K562 (cell line): ENCODE results near the gene ATP2A2. TPM values are rescaled to one million over a fixed set of nuclear protein-coding genes. Genes with fewer than 3 reads are reported as not detected.

Source experiments
- CC2D1A ChIP-seq: fragments of 450-650 bp; IDR thresholded peaks from 2 replicates; pipeline ENCODE4 v1.6.1; 2017; ENCODE audit warnings: mild to moderate bottlenecking
- CREB1 ChIP-seq, 2 experiments: sonication (generic) in 1 of 2; formaldehyde crosslinking in 1 of 2; IDR thresholded peaks; 2 replicates each; pipeline versions ENCODE4 v1.6.1 to v1.8.0; 2012 to 2022; ENCODE audit warnings: inconsistent platforms in 1 of 2, mild to moderate bottlenecking in 1 of 2, missing genetic modification reagents in 1 of 2, moderate library complexity in 1 of 2
- DEAF1 ChIP-seq: fragments of 450-650 bp; formaldehyde crosslinking; IDR thresholded peaks from 2 replicates; pipeline ENCODE4 v1.4.0; 2020; ENCODE audit warnings: mild to moderate bottlenecking, moderate library complexity
- E4F1 ChIP-seq: fragments of 250-450 bp; sonication (Bioruptor Pico); IDR thresholded peaks from 2 replicates; pipeline ENCODE4 v1.5.0; 2021; ENCODE audit warnings: mild to moderate bottlenecking, borderline replicate concordance
- ELF1 ChIP-seq: fragments of 200-800 bp; sonication (Bioruptor generic); IDR thresholded peaks from 2 replicates; pipeline ENCODE4 v1.6.1; 2016; ENCODE audit warnings: missing genetic modification characterization, missing compliant biosample characterization
- FOXJ2 ChIP-seq: fragments of 200-800 bp; sonication (Bioruptor generic); IDR thresholded peaks from 2 replicates; pipeline ENCODE4 v1.6.1; 2016; ENCODE audit warnings: missing genetic modification characterization, missing compliant biosample characterization
- HMG20A ChIP-seq: fragments of 450-650 bp; formaldehyde crosslinking; conservative IDR thresholded peaks from 2 replicates; pipeline ENCODE4 v1.4.0; 2020; ENCODE audit warnings: mild to moderate bottlenecking, mixed read lengths
- KDM2B ChIP-seq: fragments of 250-450 bp; sonication (Bioruptor Pico); IDR thresholded peaks from 2 replicates; pipeline ENCODE4 v1.8.0; 2021; ENCODE audit warnings: mild to moderate bottlenecking, moderate library complexity
- LEF1 ChIP-seq: fragments of 450-650 bp; IDR thresholded peaks from 2 replicates; pipeline ENCODE4 v1.6.1; 2016; ENCODE audit warnings: mild to moderate bottlenecking
- MYC ChIP-seq, 2 experiments: fragments of 250-450 bp in 1 of 2; sonication (Bioruptor Pico) in 1 of 2; IDR thresholded peaks; 2 replicates each; pipeline versions ENCODE4 v1.5.1 to v1.6.1; 2012 to 2021; ENCODE audit warnings: low read depth in 2 of 2, borderline replicate concordance in 1 of 2, improper control_type of control experiment in 1 of 2, low read length in 1 of 2, mild to moderate bottlenecking in 1 of 2, moderate library complexity in 1 of 2
- NCOA6 ChIP-seq: fragments of 450-650 bp; IDR thresholded peaks from 2 replicates; pipeline ENCODE4 v1.6.1; 2017; ENCODE audit warnings: mild to moderate bottlenecking
- PHF8 ChIP-seq: fragments of 200-600 bp; sonication (generic); IDR thresholded peaks from 2 replicates; pipeline ENCODE4 v1.6.1; 2012; ENCODE audit warnings: mixed run types, mild to moderate bottlenecking, inconsistent platforms, low read length, moderate library complexity, borderline replicate concordance
- RAD51 ChIP-seq: fragments of 450-650 bp; IDR thresholded peaks from 2 replicates; pipeline ENCODE4 v1.7.1; 2016; ENCODE audit warnings: low read depth, mild to moderate bottlenecking, borderline replicate concordance
- SMAD3 ChIP-seq: fragments of 450-650 bp; formaldehyde crosslinking; conservative IDR thresholded peaks from 2 replicates; pipeline ENCODE4 v1.4.0; 2020; ENCODE audit warnings: mild to moderate bottlenecking
- STAG1 ChIP-seq: sonication (generic); formaldehyde crosslinking; IDR thresholded peaks from 2 replicates; pipeline ENCODE4 v1.5.0; 2020; ENCODE audit warnings: missing genetic modification reagents, borderline replicate concordance
- TAL1 ChIP-seq: fragments of 450-650 bp; IDR thresholded peaks from 2 replicates; pipeline ENCODE4 v1.6.1; 2016; ENCODE audit warnings: mild to moderate bottlenecking
- XRCC3 ChIP-seq: fragments of 450-650 bp; IDR thresholded peaks from 2 replicates; pipeline ENCODE4 v1.6.1; 2017; ENCODE audit warnings: mild to moderate bottlenecking, moderate library complexity
- polyA plus RNA-seq, 8 experiments: library from polyadenylated mRNA; depleted of rRNA in 4 of 8; stranded (reverse) in 5 of 8; unstranded in 3 of 8; fragments of >200 nt; fragmentation: Nextera tagmentation in 2 of 8; fragmentation: Illumina TruSeq in 1 of 8; extraction: Ambion mirVana in 2 of 8; extraction: Trizol in 1 of 8; gene quantifications; 2 replicates each; pipeline versions ENCODE4 v1.2.1 to v1.2.3, GENCODE V29; 2011 to 2014; ENCODE audit warnings: inconsistent platforms in 1 of 8, missing spikeins in 1 of 8
- total RNA-seq, 7 experiments: library from RNA; depleted of rRNA in 6 of 7; stranded (reverse); fragments of >200 nt in 6 of 7; fragmentation: Illumina TruSeq in 2 of 7; extraction: Trizol in 2 of 7; gene quantifications; 2 replicates each; pipeline versions ENCODE4 v1.2.1 to v1.2.3, GENCODE V29; 2011 to 2021; ENCODE audit warnings: low replicate concordance in 1 of 7
- TF ChIP-seq, protein P1 (sequence below): fragments of 450-650 bp; conservative IDR thresholded peaks from 2 replicates; pipeline ENCODE4 v1.6.1; 2016; ENCODE audit warnings: missing genetic modification characterization, low read depth, mild to moderate bottlenecking, missing compliant biosample characterization, moderate library complexity
- TF ChIP-seq, protein P2 (sequence below): sonication (generic); formaldehyde crosslinking; IDR thresholded peaks from 2 replicates; pipeline ENCODE4 v1.5.0; 2020; ENCODE audit warnings: missing genetic modification reagents

Gene ATP2A2
- total and polyA plus RNA-seq, 9 of the 15 experiments (the other 6 are each of a cell fraction or from before 2014, with no cell fraction given): 5.2 to 205 (median 51.6) TPM

DNA sequence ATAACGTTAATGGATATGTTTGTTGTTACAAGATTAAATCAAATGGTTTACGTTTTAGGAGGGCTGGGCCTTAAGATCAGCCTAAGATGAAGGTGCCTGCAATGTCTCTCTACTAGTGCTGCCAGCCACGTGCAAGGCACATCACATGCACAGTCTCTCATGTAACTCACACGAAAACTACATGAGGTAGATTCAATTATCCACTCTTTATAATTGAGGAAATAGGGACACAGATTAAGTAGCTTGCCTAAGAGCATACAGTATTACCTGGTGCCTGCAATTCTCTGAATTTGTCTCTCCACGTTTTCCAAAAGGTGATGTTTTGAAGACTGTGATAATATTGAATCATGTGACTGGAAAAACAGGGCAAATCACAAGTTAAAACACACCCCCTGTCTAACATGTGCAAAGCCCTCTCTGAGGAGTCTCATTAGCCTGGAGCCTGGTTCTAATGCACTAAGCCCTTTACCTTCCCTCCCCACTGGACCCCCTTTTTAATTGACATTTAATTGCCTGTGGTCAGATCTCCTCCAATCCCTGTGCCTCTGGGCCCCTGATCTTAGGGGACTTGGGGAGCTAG is 14.6 kb upstream of the ATP2A2 start (continued):
- TF ChIP-seq, protein P1, sequence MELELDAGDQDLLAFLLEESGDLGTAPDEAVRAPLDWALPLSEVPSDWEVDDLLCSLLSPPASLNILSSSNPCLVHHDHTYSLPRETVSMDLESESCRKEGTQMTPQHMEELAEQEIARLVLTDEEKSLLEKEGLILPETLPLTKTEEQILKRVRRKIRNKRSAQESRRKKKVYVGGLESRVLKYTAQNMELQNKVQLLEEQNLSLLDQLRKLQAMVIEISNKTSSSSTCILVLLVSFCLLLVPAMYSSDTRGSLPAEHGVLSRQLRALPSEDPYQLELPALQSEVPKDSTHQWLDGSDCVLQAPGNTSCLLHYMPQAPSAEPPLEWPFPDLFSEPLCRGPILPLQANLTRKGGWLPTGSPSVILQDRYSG (tag): no peak
- no peak for TF ChIP-seq STAG1 (CRISPR knock-in tag)
- TF ChIP-seq FOXJ2 (tag): no peak; the same call in 1 of the 2 replicates
- no peak for TF ChIP-seq TAL1
- TF ChIP-seq HMG20A (CRISPR knock-in tag): no peak
- TF ChIP-seq DEAF1 (CRISPR knock-in tag): no peak
- TF ChIP-seq SMAD3 (CRISPR knock-in tag): no peak
- TF ChIP-seq E4F1 (CRISPR knock-in tag): no peak
- TF ChIP-seq PHF8: no peak
- TF ChIP-seq CC2D1A: no peak
- TF ChIP-seq, protein P2, sequence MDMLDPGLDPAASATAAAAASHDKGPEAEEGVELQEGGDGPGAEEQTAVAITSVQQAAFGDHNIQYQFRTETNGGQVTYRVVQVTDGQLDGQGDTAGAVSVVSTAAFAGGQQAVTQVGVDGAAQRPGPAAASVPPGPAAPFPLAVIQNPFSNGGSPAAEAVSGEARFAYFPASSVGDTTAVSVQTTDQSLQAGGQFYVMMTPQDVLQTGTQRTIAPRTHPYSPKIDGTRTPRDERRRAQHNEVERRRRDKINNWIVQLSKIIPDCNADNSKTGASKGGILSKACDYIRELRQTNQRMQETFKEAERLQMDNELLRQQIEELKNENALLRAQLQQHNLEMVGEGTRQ (CRISPR knock-in tag): peak; percentile 27; the same call in 1 of the 2 replicates
- peak; percentile 28; the same call in 1 of the 2 replicates for TF ChIP-seq ELF1 (tag)
- no peak for TF ChIP-seq KDM2B (CRISPR knock-in tag)
- TF ChIP-seq LEF1: no peak
- no peak for TF ChIP-seq XRCC3
- TF ChIP-seq MYC (IDR thresholded peaks at IDR 0.05; ENCODE audit: low read depth, low read length): peak; percentile 60; the same call in 1 of the 2 replicates
- TF ChIP-seq MYC (CRISPR knock-in tag; IDR thresholded peaks at IDR 0.05; ENCODE audit: borderline replicate concordance, low read depth): no peak
- no peak for TF ChIP-seq NCOA6
- TF ChIP-seq RAD51: peak; percentile 79; the same call in 1 of the 2 replicates
- TF ChIP-seq CREB1 (IDR thresholded peaks at IDR 0.05): no peak
- no peak for TF ChIP-seq CREB1 (CRISPR knock-in tag; IDR thresholded peaks at IDR 0.05)
